Measurements from ENCODE around the gene LACC1.

DNA sequence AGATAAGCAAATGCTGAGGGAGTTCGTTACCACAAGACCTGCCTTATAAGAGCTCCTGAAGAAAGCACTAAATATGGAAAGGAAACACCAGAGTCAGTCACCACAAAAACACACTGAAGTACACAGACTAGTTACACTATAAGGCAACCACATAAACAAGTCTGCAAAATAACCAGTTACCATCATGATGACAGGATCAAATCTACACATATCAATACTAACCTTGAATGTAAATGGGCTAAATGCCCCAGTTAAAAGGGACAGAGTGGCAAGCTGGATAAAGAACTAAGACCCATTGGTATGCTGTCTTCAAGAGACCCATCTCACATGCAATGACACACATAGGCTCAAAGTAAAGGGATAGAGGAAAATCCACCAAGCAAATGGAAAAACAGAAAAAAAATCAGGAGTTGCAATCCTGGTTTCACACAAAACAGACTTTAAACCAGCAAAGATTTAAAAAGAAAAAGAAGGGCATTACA, 26.7 kb upstream of the LACC1 start:
- no peak for TF ChIP-seq CTCF (IDR thresholded peaks at IDR 0.05)
- TF ChIP-seq POLR2A (IDR thresholded peaks at IDR 0.05): no peak
